Measurements from ENCODE around the gene NMNAT3. TPM values are rescaled to one million over a fixed set of nuclear protein-coding genes. Genes with fewer than 3 reads are reported as not detected.

The NMNAT3 gene
- polyA plus RNA-seq, 1 donor (not counting 4 experiments of a cell fraction or from before 2014, with no cell fraction given) = 1.6 TPM

DNA sequence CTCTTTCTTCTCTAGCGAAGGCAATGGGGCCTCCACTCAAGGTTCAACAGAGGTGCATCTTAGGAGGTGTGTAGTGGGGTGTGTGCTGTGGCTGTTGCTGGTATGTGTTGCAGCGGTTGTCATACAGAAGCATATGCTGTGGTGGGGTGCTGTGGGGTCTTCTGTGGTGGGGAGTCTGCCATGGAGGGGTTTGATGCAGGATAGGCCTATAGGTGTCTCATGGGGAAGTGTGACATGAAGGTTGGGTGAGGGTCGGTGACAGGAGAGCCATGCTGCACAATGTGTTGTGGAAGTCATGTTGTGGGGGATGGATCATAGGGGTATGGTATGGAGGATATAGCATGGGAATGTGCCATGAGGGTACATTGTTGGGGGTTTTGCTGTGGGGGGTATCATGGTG, 20.3 kb downstream of the NMNAT3 start:
- no peak for DNase-seq (ENCODE audit: low read depth, low spot score)
- no peak for TF ChIP-seq EZH2 (IDR thresholded peaks at IDR 0.05; ENCODE audit: low read length)
- TF ChIP-seq CTCF (optimal IDR thresholded peaks at IDR 0.05 in 1 of 3, IDR thresholded peaks at IDR 0.05 in 1 of 3, conservative IDR thresholded peaks at IDR 0.05 in 1 of 3; ENCODE audit: extremely low read depth in 1 of 3, insufficient read depth in 2 of 3, low read length in 3 of 3) = no peak
- no peak overlapping the region for H3K4me2 ChIP-seq (ENCODE audit: control insufficient read depth, extremely low read depth, insufficient read depth, low read depth, low read length)
- dilution Hi-C loops (cut with MboI; ENCODE audit: extremely low pct_ligation_motif_present, low sequenced_read_pairs) = no loop called here
- no peaks in the 10 kb centered on the region for H3K27me3 ChIP-seq (ENCODE audit: control insufficient read depth, extremely low read depth, insufficient read depth, low read length)
- peaks cover 25% of the 10 kb centered on the region for H3K4me1 ChIP-seq (ENCODE audit: control insufficient read depth, extremely low read depth, insufficient read depth, low read length)
- H3K9me3 ChIP-seq (ENCODE audit: control insufficient read depth, low read depth, low read length) = no peaks in the 10 kb centered on the region
- no peaks in the 10 kb centered on the region for H4K20me1 ChIP-seq (ENCODE audit: control insufficient read depth, extremely low read depth, insufficient read depth, low read length)
- no peak for FAIRE-seq
- H3K4me3 ChIP-seq (ENCODE audit: control insufficient read depth in 2 of 3, extremely low read depth in 1 of 3, insufficient read depth in 2 of 3, low read depth in 1 of 3, low read length in 3 of 3) = no peak overlapping the region
- no peak overlapping the region for H2AFZ ChIP-seq (ENCODE audit: control insufficient read depth, low read length)
- H3K79me2 ChIP-seq (ENCODE audit: control insufficient read depth, insufficient read depth, low read length) = no peaks in the 10 kb centered on the region
- H3K9me1 ChIP-seq (ENCODE audit: control insufficient read depth, extremely low read depth, insufficient read depth, low read length) = no peaks in the 10 kb centered on the region
- H3K9ac ChIP-seq (ENCODE audit: control insufficient read depth, extremely low read depth, insufficient read depth, low read length) = no peak overlapping the region
- no peaks in the 10 kb centered on the region for H3K36me3 ChIP-seq (ENCODE audit: control insufficient read depth in 2 of 2, extremely low read depth in 1 of 2, insufficient read depth in 2 of 2, low read length in 2 of 2)
- no peak overlapping the region for H3K27ac ChIP-seq (ENCODE audit: control insufficient read depth, insufficient read depth, low read length)

DNA sequence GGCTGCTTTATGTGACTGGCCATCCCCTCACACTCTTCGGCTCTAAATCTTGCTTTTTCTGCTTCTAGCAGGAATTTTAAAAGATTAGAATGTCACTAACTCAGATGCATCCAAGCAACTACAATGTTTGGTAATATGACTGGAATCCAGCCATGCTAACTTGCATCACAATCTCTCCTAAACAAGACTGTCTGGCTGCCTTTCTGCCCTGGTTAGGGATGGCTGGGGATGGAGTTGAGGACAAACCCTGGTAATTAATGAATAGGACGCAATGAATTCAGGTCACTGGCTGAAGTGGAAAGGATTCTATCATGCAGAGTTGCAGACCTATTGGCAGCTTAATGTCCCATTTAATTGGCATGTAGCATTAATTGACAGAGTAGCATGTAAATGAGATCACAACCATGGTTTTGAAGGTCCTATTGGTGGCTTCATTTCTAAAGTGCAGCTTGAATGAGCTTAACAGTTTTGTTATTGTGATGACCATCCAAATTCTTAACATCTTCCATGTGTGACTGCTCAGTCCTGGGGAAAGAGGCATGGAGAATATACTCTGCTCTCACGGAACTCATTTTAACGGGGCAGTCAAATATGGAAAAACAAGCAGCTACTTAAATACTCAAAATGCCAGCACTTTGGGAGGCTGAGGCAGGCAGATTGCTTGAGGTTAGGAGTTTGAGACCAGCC, 21.7 kb downstream of the NMNAT3 start:
- Histone ChIP-seq H3K4me2 (ENCODE audit: control insufficient read depth, extremely low read depth, insufficient read depth, low read depth, low read length) (no peak overlapping the region), H3K9ac (ENCODE audit: control insufficient read depth, extremely low read depth, insufficient read depth, low read length) (no peak overlapping the region), H3K27ac (ENCODE audit: control insufficient read depth, insufficient read depth, low read length) (no peak overlapping the region), H3K9me3 (ENCODE audit: control insufficient read depth, low read depth, low read length) (no peaks in the 10 kb centered on the region), H3K27me3 (ENCODE audit: control insufficient read depth, extremely low read depth, insufficient read depth, low read length) (no peaks in the 10 kb centered on the region), H3K4me1 (ENCODE audit: control insufficient read depth, extremely low read depth, insufficient read depth, low read length) (peaks cover 25% of the 10 kb centered on the region), H3K36me3 (ENCODE audit: control insufficient read depth in 2 of 2, extremely low read depth in 1 of 2, insufficient read depth in 2 of 2, low read length in 2 of 2) (no peaks in the 10 kb centered on the region), H4K20me1 (ENCODE audit: control insufficient read depth, extremely low read depth, insufficient read depth, low read length) (no peaks in the 10 kb centered on the region), H3K79me2 (ENCODE audit: control insufficient read depth, insufficient read depth, low read length) (no peaks in the 10 kb centered on the region), H2AFZ (ENCODE audit: control insufficient read depth, low read length) (no peak overlapping the region), H3K4me3 (ENCODE audit: control insufficient read depth in 2 of 3, extremely low read depth in 1 of 3, insufficient read depth in 2 of 3, low read depth in 1 of 3, low read length in 3 of 3) (no peak overlapping the region), H3K9me1 (ENCODE audit: control insufficient read depth, extremely low read depth, insufficient read depth, low read length) (no peaks in the 10 kb centered on the region)
- DNase-seq (ENCODE audit: low read depth, low spot score) (no peak), FAIRE-seq (no peak)
- dilution Hi-C loops (cut with MboI; ENCODE audit: extremely low pct_ligation_motif_present, low sequenced_read_pairs) = no loop called here
- TF ChIP-seq EZH2 (IDR thresholded peaks at IDR 0.05; ENCODE audit: low read length) (no peak), CTCF (optimal IDR thresholded peaks at IDR 0.05 in 1 of 3, IDR thresholded peaks at IDR 0.05 in 1 of 3, conservative IDR thresholded peaks at IDR 0.05 in 1 of 3; ENCODE audit: extremely low read depth in 1 of 3, insufficient read depth in 2 of 3, low read length in 3 of 3) (no peak)

Measured in keratinocyte (primary cell).